HFF-Myc (cell line): ENCODE data around the gene SUMF1.
A peak's percentile ranks its signal among the peaks of the same experiment; 100 is the strongest.

Experiments used
- DNase-seq: peaks from one replicate; pipeline ENCODE4 v3.0.0-alpha.2; 2011; ENCODE audit warnings: low read depth; ENCODE audit errors: extremely low read depth
- H3K4me3 ChIP-seq: replicated peaks from 2 replicates; pipeline ENCODE4 v1.5.1; 2011; ENCODE audit warnings: low read depth, mild to moderate bottlenecking, control low read depth, low read length
- CTCF ChIP-seq: IDR thresholded peaks from 2 replicates; pipeline ENCODE4 v1.5.1; 2012; ENCODE audit warnings: mild to moderate bottlenecking, low read depth, low read length, control low read depth; ENCODE audit errors: missing control alignments

SUMF1 gene

GRCh38 chr3:4472766-4473165 lies 5.7 kb upstream of the SUMF1 start:
- TF ChIP-seq CTCF: no peak
- no peak overlapping the region for H3K4me3 ChIP-seq
- no peak for DNase-seq

- H3K4me3 ChIP-seq: no peak overlapping the region
- DNase-seq: no peak
- TF ChIP-seq CTCF: no peak
Observed at GRCh38 chr3:4472312-4472711, 5.2 kb upstream of the SUMF1 start.

- no peak for TF ChIP-seq CTCF
- H3K4me3 ChIP-seq: no peak overlapping the region
- DNase-seq: no peak
Observed at GRCh38 chr3:4471907-4472306, 4.8 kb upstream of the SUMF1 start.

- H3K4me3 ChIP-seq: peak overlapping the region; percentile 74
- no peak for TF ChIP-seq CTCF
- no peak for DNase-seq
Observed at GRCh38 chr3:4467522-4467867, 426 bp upstream of the SUMF1 start.

- no peak overlapping the region for H3K4me3 ChIP-seq
- DNase-seq: no peak
- no peak for TF ChIP-seq CTCF
Observed at GRCh38 chr3:4464576-4464975, 2.5 kb downstream of the SUMF1 start.

- TF ChIP-seq CTCF: no peak
- no peak for DNase-seq
- no peak overlapping the region for H3K4me3 ChIP-seq
Observed at GRCh38 chr3:4462369-4463040, 4.6 kb downstream of the SUMF1 start.

GRCh38 chr3:4461468-4462090 lies 5.5 kb downstream of the SUMF1 start:
- no peak for DNase-seq
- TF ChIP-seq CTCF: no peak
- H3K4me3 ChIP-seq: no peak overlapping the region
